GM11168 (cell line): ENCODE data around the gene CHMP3.
"Not testable (repeated sequence)": the region's sequence is repeated elsewhere in the genome, so short reads cannot be mapped to it uniquely, and the experiment has no call there.

Source experiments
- in situ Hi-C: fragments of 300-500 bp; cut with MboI; formaldehyde crosslinking; loops from one replicate; pipeline ENCODE4 v1.12.0; 2022; ENCODE audit warnings: low sequenced_read_pairs; ENCODE audit not compliant: unreplicated experiment

CHMP3 gene

DNA sequence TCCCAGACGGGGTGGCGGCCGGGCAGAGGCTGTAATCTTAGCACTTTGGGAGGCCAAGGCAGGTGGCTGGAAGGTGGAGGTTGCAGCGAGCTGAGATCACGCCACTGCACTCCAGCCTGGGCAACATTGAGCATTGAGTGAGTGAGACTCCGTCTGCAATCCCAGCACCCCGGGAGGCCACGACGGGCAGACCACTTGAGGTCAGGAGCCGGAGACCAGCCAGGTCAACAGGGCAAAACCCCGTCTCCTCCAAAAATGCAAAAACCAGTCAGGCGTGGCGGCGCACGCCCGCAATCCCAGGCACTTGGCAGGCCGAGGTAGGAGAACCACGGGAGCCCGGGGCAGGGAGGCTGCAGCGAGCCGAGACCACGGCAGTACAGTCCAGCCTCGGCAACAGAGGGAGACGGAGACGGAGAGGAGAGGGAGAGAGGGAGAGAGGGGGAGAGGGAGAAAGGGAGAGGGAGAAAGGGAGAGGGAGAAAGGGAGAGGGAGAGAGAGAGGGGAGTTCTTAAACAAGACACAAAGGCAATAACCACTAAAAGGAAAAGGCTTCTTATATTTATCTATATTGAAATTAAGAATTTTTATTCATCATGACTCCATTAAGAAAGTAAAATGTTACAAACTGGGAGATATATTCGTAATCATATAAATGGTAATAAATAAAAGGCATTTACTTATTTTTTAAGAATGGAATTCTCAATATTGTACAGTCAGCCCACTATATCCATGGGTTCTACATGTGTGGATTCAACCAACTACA, 13.1 kb downstream of the CHMP3 start:
- in situ Hi-C loops: not testable (repeated sequence)

GRCh38 chr2:86549440-86549839, 13.8 kb downstream of the CHMP3 start:
- in situ Hi-C loops: not testable (repeated sequence)

GRCh38 chr2:86548913-86549396, 14.3 kb downstream of the CHMP3 start:
- in situ Hi-C loops: not testable (repeated sequence)

GRCh38 chr2:86548165-86548912, 14.9 kb downstream of the CHMP3 start:
- in situ Hi-C loops: not testable (repeated sequence)

DNA sequence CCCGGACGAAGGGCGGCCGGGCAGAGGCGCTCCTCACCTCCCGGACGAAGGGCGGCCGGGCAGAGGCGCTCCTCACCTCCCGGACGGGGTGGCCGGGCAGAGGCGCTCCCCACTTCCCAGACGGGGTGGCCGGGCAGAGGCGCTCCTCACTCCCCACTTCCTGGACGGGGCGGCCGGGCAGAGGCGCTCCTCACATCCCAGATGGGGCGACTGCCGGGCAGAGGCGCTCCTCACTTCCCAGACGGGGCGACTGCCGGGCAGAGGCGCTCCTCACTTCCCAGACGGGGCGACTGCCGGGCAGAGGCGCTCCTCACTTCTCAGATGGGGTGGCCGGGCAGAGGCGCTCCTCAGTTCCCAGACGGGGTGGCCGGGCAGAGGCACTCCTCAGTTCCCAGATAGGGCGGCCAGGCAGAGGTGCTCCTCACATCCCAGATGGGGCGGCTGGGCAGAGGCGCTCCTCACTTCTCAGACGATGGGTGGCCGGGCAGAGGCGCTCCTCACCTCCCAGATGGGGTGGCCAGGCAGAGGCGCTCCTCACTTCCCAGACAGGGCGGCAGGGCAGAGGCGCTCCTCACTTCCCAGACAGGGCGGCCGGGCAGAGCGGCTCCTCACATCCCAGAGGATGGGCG, 17.8 kb downstream of the CHMP3 start:
- in situ Hi-C loops: not testable (repeated sequence)

DNA sequence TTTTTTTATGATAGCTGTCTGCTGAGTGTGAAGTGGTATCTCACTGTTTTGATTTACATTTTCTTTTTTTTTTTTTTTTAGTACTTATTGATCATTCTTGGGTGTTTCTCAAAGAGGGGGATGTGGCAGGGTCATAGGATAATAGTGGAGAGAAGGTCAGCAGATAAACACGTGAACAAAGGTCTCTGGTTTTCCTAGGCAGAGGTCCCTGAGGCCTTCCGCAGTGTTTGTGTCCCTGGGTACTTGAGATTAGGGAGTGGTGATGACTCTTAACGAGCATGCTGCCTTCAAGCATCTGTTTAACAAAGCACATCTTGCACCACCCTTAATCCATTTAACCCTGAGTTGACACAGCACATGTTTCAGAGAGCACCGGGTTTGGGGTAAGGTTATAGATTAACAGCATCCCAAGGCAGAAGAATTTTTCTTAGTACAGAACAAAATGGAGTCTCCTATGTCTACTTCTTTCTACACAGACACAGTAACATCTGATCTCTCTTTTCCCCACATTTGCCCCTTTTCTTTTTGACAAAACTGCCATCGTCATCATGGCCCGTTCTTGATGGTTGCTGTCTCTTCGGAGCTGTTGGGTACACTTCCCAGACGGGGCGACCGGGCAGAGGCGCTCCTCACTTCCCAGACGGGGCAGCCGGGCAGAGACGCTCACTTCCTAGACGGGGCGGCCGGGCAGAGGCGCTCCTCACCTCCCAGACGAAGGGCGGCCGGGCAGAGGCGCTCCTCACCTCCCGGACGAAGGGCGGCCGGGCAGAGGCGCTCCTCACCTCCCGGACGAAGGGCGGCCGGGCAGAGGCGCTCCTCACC, 18.8 kb downstream of the CHMP3 start:
- in situ Hi-C loops: not testable (repeated sequence)

DNA sequence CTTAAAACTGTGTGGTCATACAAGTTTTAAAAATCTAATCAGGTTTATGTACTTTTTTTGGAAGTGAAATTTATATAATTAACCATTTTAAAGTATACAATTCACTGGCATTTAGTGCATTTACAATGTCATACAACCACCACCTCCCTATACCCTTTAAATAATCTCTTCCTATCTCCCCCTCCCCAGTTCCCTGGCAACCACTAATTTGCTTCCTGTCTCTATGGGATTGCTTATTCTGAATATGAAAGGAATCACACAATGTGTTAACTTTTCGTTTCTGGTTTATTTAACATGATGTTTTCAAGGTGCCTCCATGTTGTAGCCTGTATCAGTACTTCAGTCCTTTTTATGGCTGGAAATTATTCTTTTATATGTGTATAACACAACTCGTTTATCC, 19.4 kb downstream of the CHMP3 start:
- in situ Hi-C loops: no loop called here

GRCh38 chr2:86543335-86543734, 19.9 kb downstream of the CHMP3 start:
- in situ Hi-C loops: no loop called here

DNA sequence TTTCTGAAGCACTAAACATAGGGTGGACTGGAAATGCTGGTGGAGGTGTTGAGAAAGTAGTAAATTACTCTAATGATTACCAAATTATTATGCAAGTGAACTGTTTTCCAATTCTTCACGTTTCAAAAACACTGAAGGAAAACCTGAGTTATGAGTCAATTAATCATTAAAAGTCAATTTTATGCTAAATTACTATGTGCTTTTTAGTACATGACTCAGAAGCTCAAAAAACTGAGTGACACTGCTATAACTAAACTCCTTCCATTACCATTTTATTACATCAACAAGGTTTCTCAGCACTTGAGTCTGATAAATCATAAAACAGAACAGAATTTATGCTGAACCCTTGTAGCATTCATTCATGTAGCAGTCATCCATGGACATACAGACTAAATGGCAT, 20.4 kb downstream of the CHMP3 start:
- in situ Hi-C loops: no loop called here

DNA sequence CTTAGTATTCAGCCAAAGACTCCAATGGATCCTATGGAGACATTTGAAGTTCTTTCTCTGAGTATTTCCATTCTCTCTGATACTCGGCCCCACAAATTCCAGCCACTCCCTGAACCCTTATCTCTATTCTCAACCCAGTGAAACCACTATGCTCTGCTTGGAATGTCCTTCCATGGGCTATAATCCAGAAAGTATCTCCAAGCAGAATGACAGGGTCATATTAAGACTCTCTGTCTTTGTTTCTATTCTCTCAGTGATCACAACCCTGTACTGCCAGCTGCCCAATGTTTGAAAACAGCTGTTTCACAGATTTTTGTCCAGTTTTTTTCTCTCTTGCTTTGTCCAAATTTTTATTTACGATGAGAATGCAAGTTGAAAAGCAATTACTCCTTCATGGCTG, 21.9 kb downstream of the CHMP3 start:
- in situ Hi-C loops: no loop called here

DNA sequence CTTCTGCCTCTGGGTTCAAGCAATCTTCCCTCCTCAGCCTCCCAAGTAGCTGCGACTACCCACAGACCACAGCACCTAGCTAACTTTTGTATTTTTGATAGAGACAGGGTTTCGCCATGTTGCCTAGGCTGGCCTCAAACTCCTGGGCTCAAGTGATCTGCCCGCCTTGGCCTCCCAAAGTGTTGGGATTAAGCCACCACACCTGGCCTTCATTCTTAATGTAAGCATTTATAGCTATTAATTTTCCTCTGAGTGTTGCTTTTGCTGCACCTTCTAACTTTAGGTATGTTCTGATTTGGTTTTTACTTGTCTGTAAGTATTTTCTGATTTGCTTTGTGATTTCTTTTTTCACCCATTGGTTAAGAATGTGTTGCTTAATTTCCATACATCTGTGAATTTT, 29.7 kb downstream of the CHMP3 start:
- in situ Hi-C loops: no loop called here

DNA sequence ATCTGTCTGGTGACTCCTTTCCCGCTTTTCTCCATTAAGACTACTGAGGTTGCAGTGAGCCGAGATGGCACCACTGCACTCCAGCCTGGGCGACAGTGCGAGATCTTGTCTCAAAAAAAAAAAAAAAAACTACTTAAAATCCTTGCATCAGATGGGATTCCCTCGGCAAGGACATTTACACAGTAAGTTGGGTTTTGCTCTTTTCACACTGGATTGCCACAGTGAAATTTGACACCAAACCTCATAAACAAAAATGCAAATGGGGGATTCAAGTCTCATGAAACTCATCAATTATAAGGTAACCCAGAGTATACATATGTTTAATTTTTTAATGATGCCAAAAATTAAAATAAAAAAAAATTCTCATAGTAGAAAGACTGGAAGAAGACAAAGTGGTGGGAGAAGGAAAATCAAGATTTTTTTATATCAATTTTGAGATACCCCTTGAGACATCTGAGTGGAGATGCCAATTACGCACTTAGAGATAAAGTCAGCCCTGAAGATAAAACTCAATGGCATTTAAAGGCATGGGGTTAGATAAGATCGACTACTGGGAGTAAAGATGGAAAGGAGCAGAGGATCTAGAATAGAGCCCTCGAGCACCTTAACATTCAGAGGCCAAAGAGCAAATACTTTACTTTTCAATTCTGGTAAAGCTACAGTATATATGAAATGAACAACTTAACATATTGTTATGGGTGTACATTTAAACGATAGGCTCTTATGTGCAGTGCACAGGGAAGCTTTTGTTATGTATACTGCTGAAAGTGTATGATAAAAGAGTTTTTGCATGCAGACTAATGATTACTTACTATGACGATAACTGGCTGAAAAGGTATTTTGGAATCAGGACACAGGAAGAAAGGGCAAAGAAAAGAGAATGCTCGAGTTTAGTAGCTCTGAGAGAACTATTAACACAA, 37.6 kb downstream of the CHMP3 start:
- in situ Hi-C loops: no loop called here

DNA sequence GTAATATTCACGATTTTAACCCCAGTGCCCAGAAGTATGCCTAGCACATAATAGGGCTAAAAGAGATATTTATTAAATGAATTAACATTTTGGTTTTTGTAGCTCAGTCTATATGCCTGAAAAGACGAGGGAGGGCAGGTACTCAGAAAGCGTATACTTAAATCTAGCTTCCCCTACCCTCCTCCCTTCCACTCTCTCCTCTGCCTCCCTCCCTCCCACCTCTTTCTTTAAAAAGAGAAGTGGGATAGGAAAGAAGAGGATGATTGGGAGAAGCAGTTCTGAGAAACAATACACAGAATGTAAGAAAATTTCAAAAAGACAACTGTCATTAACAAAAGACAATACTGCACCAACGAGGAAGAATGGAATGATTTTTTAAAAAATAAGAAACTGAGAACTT, 39.8 kb downstream of the CHMP3 start:
- in situ Hi-C loops: no loop called here

- in situ Hi-C loops: no loop called here
Observed at GRCh38 chr2:86522711-86523110, 40.5 kb downstream of the CHMP3 start.

DNA sequence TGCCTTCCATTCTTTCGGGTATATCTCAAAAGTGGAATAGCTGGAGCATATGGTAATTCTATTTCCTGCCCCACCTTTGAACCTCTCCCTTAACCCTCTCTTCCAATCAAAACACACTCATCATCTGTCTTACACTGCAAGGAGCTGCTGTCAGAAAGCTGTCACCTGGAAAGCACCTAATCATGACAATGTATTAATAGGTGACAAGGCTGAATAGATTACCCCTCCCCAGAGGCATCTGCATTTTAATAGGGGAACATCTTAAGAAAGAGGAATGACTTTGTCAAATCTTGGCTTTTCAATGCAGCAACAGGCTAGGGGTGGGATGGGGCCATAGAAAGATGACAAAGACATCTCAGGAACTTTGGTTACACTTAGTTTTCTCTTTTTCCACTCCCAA, 41.3 kb downstream of the CHMP3 start:
- in situ Hi-C loops: no loop called here

GRCh38 chr2:86520153-86520552, 43.1 kb downstream of the CHMP3 start:
- in situ Hi-C loops: no loop called here

GRCh38 chr2:86519349-86519748, 43.9 kb downstream of the CHMP3 start:
- in situ Hi-C loops: no loop called here

GRCh38 chr2:86518481-86518880, 44.8 kb downstream of the CHMP3 start:
- in situ Hi-C loops: no loop called here

- in situ Hi-C loops: no loop called here
Observed at GRCh38 chr2:86513948-86514660, 49.1 kb downstream of the CHMP3 start.
